GM23248 (cell line): ENCODE data around the gene VPS26A. TPM values are rescaled to one million over a fixed set of nuclear protein-coding genes. Genes with fewer than 3 reads are reported as not detected.

Experiments
- DNase-seq: peaks from one replicate; pipeline ENCODE4 v3.0.0-alpha.2; 2015
- H2AFZ ChIP-seq: fragments of 200-600 bp; sonication (generic); 2 replicates; pipeline ENCODE4 v1.6.1; 2016; ENCODE audit warnings: antibody characterized with exemption
- H3F3A ChIP-seq: fragments of 200-600 bp; sonication (generic); 2 replicates; pipeline ENCODE4 v1.6.1; 2016; ENCODE audit warnings: mild to moderate bottlenecking, antibody characterized with exemption, mixed run types; ENCODE audit not compliant: insufficient read depth
- H3K27ac ChIP-seq: fragments of 200-600 bp; sonication (generic); 2 replicates; pipeline ENCODE4 v1.5.1; 2016; ENCODE audit warnings: mild to moderate bottlenecking
- H3K27me3 ChIP-seq: fragments of 200-600 bp; sonication (generic); replicated peaks from 2 replicates; pipeline ENCODE4 v1.6.1; 2016; ENCODE audit warnings: mild to moderate bottlenecking; ENCODE audit not compliant: insufficient read depth
- H3K36me3 ChIP-seq: fragments of 200-600 bp; sonication (generic); 2 replicates; pipeline ENCODE4 v1.6.1; 2016; ENCODE audit warnings: low read depth, mild to moderate bottlenecking
- H3K4me1 ChIP-seq: fragments of 200-600 bp; sonication (generic); 2 replicates; pipeline ENCODE4 v1.6.1; 2016; ENCODE audit warnings: mild to moderate bottlenecking; ENCODE audit not compliant: insufficient read depth
- H3K4me2 ChIP-seq: fragments of 200-600 bp; sonication (generic); one replicate; pipeline ENCODE4 v1.6.1; 2016; ENCODE audit warnings: mild to moderate bottlenecking; ENCODE audit not compliant: unreplicated experiment
- H3K4me3 ChIP-seq: fragments of 200-600 bp; sonication (generic); 2 replicates; pipeline ENCODE4 v1.5.1; 2016; ENCODE audit warnings: mild to moderate bottlenecking
- H3K79me2 ChIP-seq: fragments of 200-600 bp; sonication (generic); 2 replicates; pipeline ENCODE4 v1.6.1; 2016; ENCODE audit warnings: mild to moderate bottlenecking; ENCODE audit not compliant: insufficient read depth
- H3K9ac ChIP-seq: fragments of 200-600 bp; sonication (generic); 2 replicates; pipeline ENCODE4 v1.6.1; 2016; ENCODE audit warnings: mild to moderate bottlenecking
- H3K9me2 ChIP-seq: fragments of 200-600 bp; sonication (generic); 2 replicates; pipeline ENCODE4 v1.6.1; 2016; ENCODE audit warnings: mixed run types, mild to moderate bottlenecking, moderate library complexity; ENCODE audit not compliant: insufficient read depth
- H3K9me3 ChIP-seq: fragments of 200-600 bp; sonication (generic); one replicate; pipeline ENCODE4 v1.6.1; 2017; ENCODE audit warnings: low read depth
- H4K20me1 ChIP-seq: fragments of 200-600 bp; sonication (generic); 2 replicates; pipeline ENCODE4 v1.6.0; 2016; ENCODE audit not compliant: insufficient read depth
- EZH2 ChIP-seq: fragments of 200-600 bp; sonication (generic); IDR thresholded peaks from 2 replicates; pipeline ENCODE4 v1.6.1; 2018; ENCODE audit warnings: antibody characterized with exemption, mild to moderate bottlenecking; ENCODE audit not compliant: insufficient read depth, poor library complexity, severe bottlenecking
- EZH2phosphoT487 ChIP-seq: fragments of 200-600 bp; sonication (generic); IDR thresholded peaks from 2 replicates; pipeline ENCODE4 v1.6.1; 2018; ENCODE audit warnings: antibody characterized with exemption, moderate library complexity, mild to moderate bottlenecking, low read depth; ENCODE audit not compliant: insufficient read depth
- WGBS, 2 experiments: methylation state at CpG; one replicate each; pipeline ENCODE4 v1.1.6; 2015 to 2017; ENCODE audit warnings: low lambda C conversion rate in 2 of 2, low coverage in 1 of 2; ENCODE audit errors: missing lambda C conversion rate in 2 of 2; 5-methylcytosine and 5-hydroxymethylcytosine counted together
- in situ Hi-C: fragments of 300-500 bp; cut with MboI; formaldehyde crosslinking; loops from 2 replicates; pipeline ENCODE4 v1.15.0; 2020
- polyA plus RNA-seq: library from polyadenylated mRNA; unstranded; fragments of >200 nt; fragmentation: Nextera tagmentation; extraction: Ambion mirVana; gene quantifications from 2 replicates; pipeline ENCODE4 v1.2.1, GENCODE V29; 2016
- total RNA-seq: library from RNA; depleted of rRNA; stranded (reverse); fragments of >200 nt; shearing (Covaris generic); gene quantifications from 2 replicates; pipeline ENCODE4 v1.2.3, GENCODE V29; 2014

Gene VPS26A
- total and polyA plus RNA-seq, 2 experiments from 2014 or later: 24.4 to 82.0 TPM

GRCh38 chr10:69104994-69105790 lies 18.8 kb upstream of the VPS26A start:
- in situ Hi-C loops: no loop called here
- Histone ChIP-seq H3K9me3 (no peaks in the 10 kb centered on the region), H3K79me2 (no peaks in the 10 kb centered on the region)

DNA sequence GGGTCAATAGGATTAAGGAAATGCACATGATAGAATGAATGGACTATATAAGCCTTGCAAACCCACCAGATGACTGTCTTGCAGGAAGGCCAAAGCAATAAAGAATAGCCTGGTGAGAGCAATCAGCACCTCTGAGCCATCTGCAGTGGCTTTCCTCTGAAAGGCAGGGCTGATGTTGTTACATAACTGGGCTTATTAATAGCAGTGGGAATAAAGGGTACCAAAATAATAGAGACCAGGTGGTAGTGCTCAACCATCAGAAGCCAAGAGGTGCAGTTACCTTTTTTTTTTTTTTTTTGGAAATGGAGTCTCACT lies 16.8 kb upstream of the VPS26A start:
- in situ Hi-C loops: no loop called here
- Histone ChIP-seq H3K9me2 (no peaks in the 10 kb centered on the region), H3K4me3 (no peak overlapping the region), H3K27ac (no peak overlapping the region), H3K9ac (no peak overlapping the region), H3K4me2 (no peak overlapping the region), H3K79me2 (no peaks in the 10 kb centered on the region), H3K36me3 (no peaks in the 10 kb centered on the region), H3K9me3 (no peaks in the 10 kb centered on the region), H3K27me3 (no peaks in the 10 kb centered on the region), H3K4me1 (0 out of 2 replicates have a peak, but pooled peaks cover 2% of the 10 kb centered on the region), H2AFZ (no peak overlapping the region), H4K20me1 (no peaks in the 10 kb centered on the region), H3F3A (no peaks in the 10 kb centered on the region)
- no peak for DNase-seq
- TF ChIP-seq EZH2phosphoT487: no peak

More at GRCh38 chr10:69104994-69105790, 18.8 kb upstream of the VPS26A start:
- 0 out of 2 replicates have a peak, but pooled peaks cover 4% of the 10 kb centered on the region for H3K4me1 ChIP-seq
- no peaks in the 10 kb centered on the region for H3K27me3 ChIP-seq
- 89 to 92% methylated on average over 1 of the region's 1 CpG for WGBS, 2 experiments
- H3K27ac ChIP-seq: no peak overlapping the region
- TF ChIP-seq EZH2phosphoT487: no peak
- no peak for TF ChIP-seq EZH2
- no peak overlapping the region for H3K4me3 ChIP-seq
- no peaks in the 10 kb centered on the region for H4K20me1 ChIP-seq
- no peaks in the 10 kb centered on the region for H3K9me2 ChIP-seq
- no peak overlapping the region for H3K4me2 ChIP-seq
- no peaks in the 10 kb centered on the region for H3K36me3 ChIP-seq
- no peaks in the 10 kb centered on the region for H3F3A ChIP-seq
- no peak for DNase-seq
- H3K9ac ChIP-seq: no peak overlapping the region
- no peak overlapping the region for H2AFZ ChIP-seq

DNA sequence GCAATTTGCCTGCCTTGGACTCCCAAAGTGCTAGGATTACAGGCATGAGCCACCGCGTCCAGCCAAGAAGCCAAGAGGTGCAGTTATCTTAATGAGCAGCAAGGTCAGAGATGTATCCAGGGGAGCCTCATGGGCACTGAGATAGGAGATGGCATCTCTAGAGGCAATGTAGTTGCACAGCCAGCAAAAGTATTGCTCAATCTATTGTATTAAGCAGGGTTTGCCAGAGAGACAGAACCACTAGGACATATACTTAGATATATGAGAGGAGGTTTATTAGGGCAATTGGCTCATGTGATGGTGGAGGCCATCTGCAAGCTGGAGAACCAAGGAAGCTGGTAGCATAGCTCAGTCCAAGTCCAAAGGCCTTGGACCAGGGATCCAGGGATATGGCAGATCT lies 16.3 kb upstream of the VPS26A start:
- WGBS, 2 experiments: 64 to 89% methylated on average over 2 of the region's 2 CpGs

DNA sequence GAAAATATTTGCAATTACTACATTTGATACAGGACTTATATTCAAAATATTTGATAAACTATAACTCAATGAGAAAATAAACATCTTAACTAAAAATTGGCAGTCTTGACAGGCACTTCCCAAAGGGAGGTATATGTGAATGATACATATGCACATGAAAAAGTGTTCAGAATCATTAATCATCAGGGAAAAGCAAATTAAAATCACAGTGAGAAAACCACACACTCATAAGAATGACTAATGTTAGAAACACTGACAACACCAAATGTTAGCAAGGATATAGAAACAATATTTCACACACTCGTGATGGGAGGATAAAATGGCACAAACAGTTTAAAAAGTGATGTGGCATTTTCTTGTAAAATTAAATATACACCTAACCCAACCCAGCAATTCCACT lies 4.1 kb upstream of the VPS26A start:
- no peaks in the 10 kb centered on the region for H4K20me1 ChIP-seq

More for the DNA sequence above, 16.3 kb upstream of the VPS26A start:
- H3K4me3 ChIP-seq: no peak overlapping the region
- H3K27me3 ChIP-seq: no peaks in the 10 kb centered on the region
- H3F3A ChIP-seq: no peaks in the 10 kb centered on the region
- no peak overlapping the region for H3K27ac ChIP-seq
- H3K9me2 ChIP-seq: no peaks in the 10 kb centered on the region
- no peaks in the 10 kb centered on the region for H3K9me3 ChIP-seq
- in situ Hi-C loops: no loop called here
- no peaks in the 10 kb centered on the region for H3K4me1 ChIP-seq
- no peak overlapping the region for H3K9ac ChIP-seq
- DNase-seq: no peak
- H3K36me3 ChIP-seq: no peaks in the 10 kb centered on the region
- H2AFZ ChIP-seq: no peak overlapping the region
- no peaks in the 10 kb centered on the region for H3K79me2 ChIP-seq
- H4K20me1 ChIP-seq: no peaks in the 10 kb centered on the region
- no peak for TF ChIP-seq EZH2phosphoT487
- TF ChIP-seq EZH2: no peak
- H3K4me2 ChIP-seq: no peak overlapping the region

More for the DNA sequence above, 4.1 kb upstream of the VPS26A start:
- Histone ChIP-seq H3K36me3 (no peaks in the 10 kb centered on the region), H3F3A (peaks cover 14% of the 10 kb centered on the region), H2AFZ (no peak overlapping the region), H3K9ac (no peak overlapping the region), H3K9me3 (no peaks in the 10 kb centered on the region), H3K27me3 (0 out of 2 replicates have a peak, but pooled peaks cover under 1% of the 10 kb centered on the region), H3K27ac (no peak overlapping the region), H3K79me2 (peaks cover 6% of the 10 kb centered on the region), H3K4me2 (no peak overlapping the region), H3K4me1 (peaks cover 4% of the 10 kb centered on the region; the same call in 1 of the 2 replicates), H3K4me3 (no peak overlapping the region), H3K9me2 (no peaks in the 10 kb centered on the region)
- peak; percentile 40 for DNase-seq
- 13 to 33% methylated on average over 1 of the region's 1 CpG for WGBS, 2 experiments
- in situ Hi-C loops: no loop called here
- no peak for TF ChIP-seq EZH2
- no peak for TF ChIP-seq EZH2phosphoT487
